ENCODE results near the gene CTNNBL1.

DNA sequence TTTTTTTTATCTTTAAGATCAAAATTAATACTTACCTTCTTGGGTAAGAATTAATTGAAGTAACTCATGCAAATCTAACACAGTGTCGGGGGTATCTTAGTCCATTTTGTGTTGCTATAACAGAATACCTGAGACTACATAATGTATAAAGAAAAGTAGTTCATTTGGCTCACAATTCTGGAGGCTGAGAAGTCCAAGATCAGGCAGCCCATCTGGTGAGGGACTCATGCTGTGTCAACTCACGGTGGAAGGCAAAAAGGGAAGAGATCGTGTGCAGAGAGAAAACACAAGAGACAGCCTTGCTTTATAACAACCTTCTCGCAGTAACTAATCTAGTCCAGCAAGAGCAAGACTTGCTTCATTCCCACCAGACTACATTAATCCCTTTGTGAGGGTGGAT is 116.2 kb downstream of the CTNNBL1 start:
- TF ChIP-seq, protein P1, sequence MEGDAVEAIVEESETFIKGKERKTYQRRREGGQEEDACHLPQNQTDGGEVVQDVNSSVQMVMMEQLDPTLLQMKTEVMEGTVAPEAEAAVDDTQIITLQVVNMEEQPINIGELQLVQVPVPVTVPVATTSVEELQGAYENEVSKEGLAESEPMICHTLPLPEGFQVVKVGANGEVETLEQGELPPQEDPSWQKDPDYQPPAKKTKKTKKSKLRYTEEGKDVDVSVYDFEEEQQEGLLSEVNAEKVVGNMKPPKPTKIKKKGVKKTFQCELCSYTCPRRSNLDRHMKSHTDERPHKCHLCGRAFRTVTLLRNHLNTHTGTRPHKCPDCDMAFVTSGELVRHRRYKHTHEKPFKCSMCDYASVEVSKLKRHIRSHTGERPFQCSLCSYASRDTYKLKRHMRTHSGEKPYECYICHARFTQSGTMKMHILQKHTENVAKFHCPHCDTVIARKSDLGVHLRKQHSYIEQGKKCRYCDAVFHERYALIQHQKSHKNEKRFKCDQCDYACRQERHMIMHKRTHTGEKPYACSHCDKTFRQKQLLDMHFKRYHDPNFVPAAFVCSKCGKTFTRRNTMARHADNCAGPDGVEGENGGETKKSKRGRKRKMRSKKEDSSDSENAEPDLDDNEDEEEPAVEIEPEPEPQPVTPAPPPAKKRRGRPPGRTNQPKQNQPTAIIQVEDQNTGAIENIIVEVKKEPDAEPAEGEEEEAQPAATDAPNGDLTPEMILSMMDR (conservative IDR thresholded peaks at IDR 0.05; ENCODE audit: low read depth, low read length): no peak
- TF ChIP-seq EZH2 (IDR thresholded peaks at IDR 0.05; ENCODE audit: low read length, unreplicated experiment) (no peak), EZH2phosphoT487 (IDR thresholded peaks at IDR 0.05; ENCODE audit: borderline replicate concordance, low read length) (no peak)
